Stromal cell of bone marrow (primary cell): Measurements from ENCODE around the gene ADSS1.

ENCODE experiments used
- DNase-seq: peaks from one replicate; pipeline ENCODE4 v3.0.0-alpha.2; 2012; ENCODE audit warnings: low read depth

Gene ADSS1

DNA sequence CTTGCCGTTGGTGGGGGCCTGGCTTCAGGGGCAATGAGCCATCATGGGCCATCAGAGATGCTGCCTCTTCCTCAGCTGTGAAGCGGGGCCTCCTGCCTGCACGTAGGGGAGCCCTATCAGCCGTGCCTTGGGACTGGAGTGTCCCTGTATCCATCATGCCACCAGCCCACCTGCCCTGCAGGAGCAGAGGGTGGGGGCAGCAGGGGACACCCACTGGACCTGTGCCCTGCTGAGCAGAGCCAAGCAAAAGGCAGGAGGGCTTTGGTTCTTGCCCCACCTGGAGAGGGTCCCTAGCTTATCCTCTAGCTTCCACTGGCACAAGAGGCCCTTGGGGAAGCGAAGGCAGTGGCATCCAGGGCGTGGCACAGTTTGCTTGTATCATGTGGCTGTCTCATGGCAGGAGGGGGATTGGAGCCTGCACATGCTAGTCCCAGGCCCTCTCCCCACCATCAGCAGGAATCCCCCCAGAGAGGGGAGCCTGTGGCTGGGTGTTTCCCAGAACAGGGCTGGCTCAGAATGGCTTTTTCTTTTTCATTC lies 10.1 kb downstream of the ADSS1 start:
- no peak for DNase-seq

DNA sequence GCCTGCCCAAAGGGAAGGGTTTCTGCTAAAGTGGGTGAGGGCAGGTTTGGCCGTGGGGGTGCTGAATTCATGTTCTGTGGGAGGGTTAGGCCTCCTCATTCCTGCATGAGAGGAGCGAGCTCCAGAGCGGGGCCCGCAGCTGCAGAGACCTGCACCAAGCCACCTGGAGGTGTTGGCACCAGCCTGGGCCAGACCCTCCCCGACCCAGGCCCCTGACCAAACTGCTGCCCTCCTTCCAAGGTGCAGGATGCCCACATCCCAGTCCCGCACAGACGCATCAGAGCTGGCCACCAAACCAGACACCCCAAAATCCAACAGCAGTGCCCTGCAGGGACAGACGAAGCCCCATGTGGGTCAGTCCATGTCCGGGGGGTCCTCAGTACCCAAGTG lies 10.6 kb downstream of the ADSS1 start:
- no peak for DNase-seq

DNA sequence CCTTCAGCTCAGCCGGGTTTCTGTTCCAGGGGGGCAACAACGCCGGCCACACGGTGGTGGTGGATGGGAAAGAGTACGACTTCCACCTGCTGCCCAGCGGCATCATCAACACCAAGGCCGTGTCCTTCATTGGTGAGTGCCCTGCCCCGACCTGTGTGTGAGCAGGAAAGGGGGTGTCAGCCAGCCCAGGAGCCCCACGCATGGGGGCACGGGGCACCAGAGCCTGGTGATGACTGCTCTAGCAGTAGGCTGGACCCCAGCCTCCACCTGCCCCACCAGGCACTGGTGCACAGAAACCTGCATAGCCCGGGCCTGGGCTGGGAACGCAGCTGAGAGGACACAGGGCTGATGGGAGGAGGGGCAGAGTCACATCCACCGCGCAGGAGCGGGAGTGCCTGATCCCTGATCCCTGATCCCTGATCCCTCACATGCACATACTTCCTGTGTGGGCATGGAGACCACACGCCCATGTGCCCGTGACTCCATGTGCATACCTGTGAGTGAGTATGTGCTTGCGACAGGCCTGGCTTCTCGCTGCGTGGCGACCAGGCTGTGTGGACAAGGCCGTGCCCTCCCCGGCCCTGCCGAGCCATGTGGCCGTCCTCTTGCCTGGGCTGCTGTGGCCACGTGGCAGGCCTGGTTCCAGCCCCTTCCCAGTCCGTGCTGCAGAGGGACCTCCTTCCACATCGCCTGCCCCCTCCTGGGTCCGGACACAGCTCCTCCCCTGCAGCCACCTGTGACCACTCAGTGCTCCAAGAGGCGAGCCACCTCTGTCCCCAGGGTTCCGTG lies 11.2 kb downstream of the ADSS1 start:
- no peak for DNase-seq

DNA sequence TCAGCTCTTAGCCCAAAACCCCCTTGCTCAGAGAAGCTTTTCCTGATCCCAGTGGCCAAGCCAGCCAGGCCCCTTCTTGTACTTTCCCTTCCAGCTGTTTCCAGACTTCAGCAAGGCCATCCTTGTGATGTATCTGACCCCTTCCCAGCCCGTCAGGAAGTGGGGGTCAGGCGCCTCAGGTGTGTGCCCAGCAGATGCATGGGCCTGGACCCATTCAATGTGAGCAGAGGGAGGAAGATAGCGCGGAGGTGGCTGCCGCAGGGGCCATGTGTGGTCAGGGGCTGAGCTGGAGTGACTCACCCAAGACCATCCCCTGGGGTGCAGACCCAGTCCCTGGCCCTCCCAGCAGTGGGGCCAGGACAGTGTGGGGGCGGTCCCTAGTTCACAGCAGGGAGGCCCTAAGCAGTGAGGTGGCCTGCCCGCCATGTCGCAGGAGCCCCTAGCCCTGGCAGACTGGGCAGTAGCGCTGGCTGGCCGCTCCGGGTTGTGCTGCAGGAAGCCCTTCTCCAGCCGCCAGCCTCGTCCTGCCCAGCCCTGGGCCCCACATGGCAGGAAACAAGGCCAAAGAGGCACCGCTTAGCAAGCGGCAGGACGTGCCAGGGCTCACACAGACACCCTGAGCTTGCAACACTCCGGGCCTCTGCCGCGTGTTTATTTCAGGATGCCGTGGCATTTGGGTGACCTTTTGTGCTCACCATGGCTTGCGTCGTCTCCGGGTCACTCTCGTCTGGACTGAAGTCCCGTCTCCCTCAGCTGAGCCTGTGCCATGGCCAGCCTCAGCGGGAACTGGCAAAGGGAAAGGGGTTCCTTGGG lies 12.0 kb downstream of the ADSS1 start:
- DNase-seq = no peak

DNA sequence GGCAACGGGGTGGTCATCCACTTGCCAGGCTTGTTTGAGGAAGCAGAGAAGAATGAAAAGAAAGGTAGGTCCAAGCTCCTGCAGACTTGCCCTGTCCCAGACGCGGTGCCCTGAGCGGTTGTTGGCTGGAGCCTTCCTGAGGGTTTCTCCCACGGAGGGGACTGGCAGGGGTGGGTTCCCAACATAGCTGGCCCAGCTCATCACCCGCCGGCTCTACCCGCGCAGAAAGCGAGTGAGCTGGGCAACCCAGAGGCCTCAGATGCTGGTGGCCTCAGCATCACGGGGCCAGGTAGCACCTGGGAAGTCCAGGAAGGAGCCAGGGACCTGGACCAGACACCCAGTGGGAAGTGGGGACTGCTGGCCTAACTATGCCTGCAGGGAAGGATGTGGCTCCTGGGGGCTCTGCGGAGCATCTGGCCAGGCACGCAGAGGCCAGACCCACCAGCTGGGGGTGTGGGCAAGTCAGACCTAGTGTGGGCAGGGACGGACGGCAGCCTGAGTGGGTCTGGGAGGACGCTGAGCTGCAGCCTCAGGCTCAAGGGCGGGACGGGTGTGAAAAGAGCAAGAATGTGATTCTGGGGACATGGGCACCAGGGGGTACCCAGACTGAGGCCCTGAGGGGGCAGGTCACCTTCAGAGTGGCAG lies 14.5 kb downstream of the ADSS1 start:
- DNase-seq = no peak

DNA sequence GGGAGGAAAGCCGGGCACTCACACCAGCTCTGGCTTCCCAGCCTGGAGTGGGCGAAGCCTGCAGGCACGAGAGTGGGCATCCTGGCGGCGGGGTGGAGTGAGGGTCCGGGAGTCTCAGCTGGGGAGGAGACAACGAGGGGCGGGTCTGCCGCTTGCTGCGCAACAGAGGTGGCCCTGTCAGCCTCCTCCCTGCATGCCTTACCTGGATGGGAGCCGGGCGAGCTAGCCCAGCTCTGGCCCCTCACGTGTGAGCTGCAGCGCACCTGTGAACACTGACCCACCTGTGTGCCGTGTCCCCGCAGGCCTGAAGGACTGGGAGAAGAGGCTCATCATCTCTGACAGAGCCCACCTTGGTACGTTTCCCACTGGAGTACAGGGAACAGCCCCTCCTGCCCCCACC lies 15.0 kb downstream of the ADSS1 start:
- no peak for DNase-seq

DNA sequence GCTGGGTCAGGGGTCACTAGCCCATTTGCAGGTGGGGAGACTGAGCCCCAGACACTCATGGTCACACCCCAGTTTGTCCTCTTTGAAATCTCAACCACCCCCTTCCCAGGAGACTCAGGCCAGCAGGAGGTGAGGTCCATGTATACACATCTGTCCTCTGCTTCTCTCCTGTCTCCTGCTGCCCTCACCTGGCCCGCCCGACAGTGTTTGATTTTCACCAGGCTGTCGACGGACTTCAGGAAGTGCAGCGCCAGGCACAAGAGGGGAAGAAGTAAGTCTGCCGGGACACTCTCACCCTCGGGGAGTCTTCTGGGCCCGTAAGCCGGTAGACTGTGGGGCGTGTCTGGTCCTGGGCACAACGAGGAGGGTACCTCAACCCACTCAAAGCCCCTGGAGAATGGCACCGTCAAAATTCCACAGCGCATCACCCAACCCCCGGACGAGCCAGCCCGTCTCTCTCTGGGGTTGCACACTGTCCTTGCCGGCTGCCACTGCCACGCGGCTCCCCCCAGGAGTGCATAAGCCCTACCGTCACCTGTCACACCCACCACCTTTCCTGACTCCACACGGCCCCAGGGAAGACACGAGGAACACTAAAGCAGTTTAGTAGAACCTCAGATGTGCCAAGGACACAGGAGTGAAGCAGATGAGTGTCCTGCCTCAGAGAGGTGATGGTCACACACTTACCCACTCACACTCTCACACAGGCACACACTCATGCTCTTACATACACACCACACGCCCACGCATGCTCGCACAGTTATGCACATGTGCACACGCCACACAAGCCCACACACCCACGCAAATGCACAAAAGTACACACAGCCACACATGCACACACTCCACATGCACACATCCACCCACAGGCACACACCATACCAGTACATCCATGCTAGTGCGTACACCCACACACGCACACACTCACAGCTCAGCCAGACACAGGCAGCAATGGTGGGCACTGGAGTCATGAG lies 15.8 kb downstream of the ADSS1 start:
- no peak for DNase-seq

DNA sequence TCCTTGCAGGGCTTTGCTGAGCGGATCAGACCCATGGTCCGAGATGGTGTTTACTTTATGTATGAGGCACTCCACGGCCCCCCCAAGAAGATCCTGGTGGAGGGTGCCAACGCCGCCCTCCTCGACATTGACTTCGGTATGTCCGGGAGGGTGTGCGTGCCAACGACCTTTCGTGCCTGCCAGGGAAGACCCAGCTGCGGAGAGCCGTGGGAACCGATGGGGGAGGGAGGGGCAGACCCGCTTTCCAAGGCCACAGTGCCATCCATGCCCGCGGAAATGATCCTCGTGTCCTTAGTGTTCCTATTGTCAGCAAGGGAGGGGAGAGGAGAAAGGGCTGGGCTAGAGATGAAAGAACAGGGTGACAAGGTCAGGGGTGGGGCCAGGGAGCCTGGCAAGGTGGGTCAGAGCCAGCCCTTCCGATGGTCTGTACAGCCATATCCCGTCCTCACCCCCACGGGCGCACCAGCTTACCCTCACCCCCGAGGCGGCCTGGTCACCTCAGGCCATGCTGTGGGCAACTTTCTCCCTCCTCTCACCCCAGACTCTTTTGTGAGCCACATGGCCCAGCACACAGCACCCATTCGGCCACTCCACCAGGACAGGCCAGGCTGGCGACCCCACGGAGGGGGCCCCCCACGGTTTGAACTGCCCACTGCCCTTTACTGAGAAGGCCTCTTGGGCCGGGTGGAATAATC lies 17.2 kb downstream of the ADSS1 start:
- DNase-seq = no peak

DNA sequence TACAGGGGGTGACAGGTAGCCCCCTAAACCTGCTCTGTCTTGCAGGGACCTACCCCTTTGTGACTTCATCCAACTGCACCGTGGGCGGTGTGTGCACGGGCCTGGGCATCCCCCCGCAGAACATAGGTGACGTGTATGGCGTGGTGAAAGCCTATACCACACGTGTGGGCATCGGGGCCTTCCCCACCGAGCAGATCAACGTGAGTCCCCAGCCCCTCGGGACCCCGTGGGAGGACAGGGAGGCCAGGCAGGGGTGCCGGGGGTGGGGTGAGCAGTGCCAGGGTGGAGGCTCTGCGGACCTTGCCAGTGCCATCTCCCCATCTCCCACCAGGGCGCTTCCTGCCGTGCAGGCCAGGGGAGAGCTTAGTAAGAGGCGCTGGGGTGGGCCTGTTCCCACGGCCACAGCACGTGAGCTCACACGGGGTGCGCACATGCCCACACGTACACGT lies 17.8 kb downstream of the ADSS1 start:
- DNase-seq = no peak

DNA sequence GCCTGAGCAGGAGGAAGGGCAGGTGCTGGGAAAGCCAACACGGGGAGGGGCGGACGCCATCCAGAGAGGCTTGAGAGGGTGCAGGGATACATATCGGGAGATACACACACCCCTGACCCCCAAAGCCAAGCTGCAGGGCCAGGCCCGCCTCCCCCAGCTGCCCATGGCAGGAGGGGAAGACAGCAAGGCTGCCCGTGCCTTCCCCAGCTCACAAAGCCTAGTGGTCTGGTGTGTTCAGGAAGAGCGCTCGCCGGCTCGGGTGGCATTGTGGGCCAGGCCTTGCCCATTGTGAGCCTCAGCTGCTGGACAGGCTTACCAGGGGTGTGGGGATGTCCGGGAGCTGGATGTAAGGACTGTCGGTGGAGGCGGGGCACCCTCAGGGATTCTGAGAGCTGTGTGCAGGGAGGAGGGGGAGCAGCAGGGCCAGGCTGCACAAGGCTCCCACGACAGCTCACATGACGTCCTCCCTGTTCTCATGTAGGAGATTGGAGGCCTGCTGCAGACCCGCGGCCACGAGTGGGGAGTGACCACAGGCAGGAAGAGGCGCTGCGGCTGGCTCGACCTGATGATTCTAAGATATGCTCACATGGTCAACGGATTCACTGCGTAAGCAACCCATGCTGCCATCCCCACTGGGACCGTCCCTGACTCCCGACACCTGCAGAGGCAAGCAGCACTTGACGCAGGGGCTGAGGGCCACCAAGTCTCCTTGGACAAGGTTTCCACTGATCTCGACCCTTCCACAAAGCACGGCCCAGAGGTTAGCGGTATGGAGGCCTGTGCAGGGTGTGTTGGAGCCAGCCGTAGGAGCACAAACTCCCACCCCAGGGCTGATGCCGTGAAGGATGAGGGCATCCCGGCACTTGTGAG lies 18.8 kb downstream of the ADSS1 start:
- no peak for DNase-seq

DNA sequence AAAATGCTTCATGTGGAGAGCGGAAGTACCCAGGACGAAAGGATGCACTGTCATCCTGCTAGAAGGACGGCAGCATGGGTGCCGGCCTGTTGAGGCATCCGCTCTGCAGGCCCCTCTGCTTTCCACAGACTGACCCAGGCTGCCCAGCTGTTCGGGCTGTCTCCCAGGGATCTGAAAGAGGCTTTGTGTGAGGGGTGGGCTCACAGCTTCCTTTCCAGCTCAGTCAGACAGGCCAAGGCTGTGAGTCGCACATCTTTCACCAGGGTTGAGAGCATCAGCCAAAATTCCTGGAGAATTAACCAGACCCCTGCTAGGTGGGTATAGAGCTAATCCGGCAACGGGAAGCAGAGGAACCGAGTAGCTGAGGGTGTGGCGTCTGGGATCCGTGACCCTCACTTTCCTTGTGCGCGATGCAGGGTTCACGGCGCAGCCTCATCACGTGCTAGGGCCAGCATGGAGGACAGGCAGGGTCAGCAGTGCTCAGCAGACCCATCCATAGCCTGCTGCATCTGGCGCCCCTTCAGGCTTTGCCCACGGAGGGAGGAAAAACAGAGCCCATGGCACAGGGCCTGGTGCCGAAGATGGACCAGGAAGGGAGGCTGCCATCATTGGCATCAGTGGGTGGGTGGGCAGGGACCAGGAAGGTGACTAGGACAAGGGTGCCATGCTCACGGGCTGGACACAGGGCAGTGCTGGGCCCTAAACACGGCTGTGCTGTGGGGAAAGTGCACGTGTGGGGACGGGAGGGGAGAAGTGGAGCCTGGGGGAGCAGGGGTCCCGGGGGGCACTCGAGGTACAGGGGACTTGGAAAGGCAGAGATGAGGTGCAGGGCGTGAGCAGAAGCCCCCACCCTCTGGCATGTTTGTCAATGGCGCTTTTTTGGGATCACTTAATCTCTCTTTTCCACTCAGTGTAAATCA lies 19.7 kb downstream of the ADSS1 start:
- DNase-seq = no peak

DNA sequence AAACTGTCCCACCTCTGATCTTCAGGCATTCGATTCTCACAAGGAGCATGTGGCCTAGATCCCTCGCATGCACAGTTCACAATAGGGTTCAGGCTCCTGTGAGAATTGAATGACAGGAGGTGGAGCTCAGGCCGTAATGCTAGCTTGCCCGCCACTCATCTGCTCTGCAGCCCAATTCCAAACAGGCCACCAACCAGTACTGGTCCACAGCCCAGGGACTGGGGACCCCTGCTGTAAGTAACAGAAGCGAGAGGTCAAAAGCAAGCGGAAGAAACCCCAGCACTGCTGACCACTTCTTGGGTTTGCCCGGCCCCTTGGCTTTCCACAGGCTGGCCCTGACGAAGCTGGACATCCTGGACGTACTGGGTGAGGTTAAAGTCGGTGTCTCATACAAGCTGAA lies 20.5 kb downstream of the ADSS1 start:
- DNase-seq = no peak

DNA sequence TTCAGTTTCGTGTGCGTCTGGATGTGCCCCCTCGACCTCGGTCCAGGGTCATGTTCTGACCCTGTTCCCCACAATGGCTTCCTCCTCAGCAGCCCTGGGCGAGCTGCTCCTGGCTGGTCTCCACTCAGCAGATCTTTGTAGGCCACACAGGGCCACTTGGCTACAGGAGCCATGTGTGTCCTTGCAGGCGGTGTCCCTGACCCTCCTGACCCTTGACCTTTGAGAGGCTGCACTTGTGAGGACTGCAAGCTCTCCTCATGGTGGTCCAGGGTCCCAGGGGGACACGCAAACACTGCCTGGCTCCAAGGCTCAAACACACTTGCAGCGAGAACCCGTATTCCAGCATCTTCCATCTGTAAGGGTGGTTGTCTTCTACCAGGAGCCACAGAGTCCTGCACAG lies 21.4 kb downstream of the ADSS1 start:
- no peak for DNase-seq

DNA sequence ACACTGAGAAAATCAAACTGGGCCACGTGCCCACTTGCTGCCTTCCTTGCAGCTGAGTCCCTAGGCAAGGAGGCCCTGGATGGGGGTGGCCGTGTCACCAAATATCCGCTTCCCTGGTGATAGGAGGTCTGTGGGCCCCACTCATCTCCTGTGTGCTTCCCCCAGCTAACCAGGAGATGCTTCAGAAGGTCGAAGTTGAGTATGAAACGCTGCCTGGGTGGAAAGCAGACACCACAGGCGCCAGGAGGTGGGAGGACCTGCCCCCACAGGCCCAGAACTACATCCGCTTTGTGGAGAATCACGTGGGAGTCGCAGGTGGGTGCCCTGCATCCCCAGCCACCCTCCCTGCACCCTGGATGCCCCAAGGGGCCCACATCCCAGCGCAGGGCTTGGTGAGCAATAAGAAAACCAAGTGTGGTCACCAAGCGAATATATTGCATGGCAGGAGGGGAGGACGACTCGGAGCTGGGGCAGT lies 22.1 kb downstream of the ADSS1 start:
- DNase-seq = no peak

DNA sequence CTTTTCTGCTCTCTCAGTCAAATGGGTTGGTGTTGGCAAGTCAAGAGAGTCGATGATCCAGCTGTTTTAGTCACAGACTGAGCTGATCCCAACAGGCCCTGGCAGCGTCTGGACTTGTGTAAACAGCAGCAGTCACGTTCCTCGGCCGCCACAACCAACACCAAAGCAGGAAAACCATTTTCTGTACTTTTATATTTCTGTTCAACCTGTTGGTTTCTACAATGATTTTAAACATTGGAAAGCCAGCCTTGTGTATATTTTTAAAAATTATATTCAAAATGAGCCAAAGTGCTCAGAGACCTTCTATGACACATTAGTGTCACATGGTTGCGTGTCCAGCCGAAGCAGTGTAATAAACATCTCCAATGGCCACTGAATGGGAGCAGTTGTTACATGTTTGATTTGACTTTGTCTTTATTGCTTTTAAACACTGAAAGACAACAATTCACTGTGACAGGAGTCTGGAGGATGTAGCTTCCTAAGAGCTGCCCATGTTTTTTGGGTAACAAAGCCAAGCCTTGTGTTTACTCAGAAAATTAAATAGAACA lies 23.0 kb downstream of the ADSS1 start:
- DNase-seq = peak; percentile 43

DNA sequence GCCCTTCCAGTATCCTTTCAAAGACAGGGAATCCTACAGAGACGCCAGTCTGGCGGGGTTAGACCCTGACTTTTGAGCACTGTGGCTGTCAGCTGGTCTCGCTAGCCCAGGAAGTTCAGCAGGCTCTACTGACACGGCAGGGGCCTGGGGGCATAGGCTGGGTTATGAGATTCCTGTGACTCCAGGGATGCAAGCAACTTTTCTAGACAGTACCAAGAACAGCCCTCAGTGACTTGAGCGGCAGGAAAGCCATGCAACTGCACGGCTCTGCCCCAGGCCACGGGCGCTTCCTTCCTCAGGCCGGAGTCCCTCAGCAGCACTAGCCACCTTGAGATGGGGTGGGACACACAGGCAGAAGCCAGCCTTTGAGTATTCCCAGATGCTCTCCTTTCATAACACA lies 23.8 kb downstream of the ADSS1 start:
- no peak for DNase-seq

DNA sequence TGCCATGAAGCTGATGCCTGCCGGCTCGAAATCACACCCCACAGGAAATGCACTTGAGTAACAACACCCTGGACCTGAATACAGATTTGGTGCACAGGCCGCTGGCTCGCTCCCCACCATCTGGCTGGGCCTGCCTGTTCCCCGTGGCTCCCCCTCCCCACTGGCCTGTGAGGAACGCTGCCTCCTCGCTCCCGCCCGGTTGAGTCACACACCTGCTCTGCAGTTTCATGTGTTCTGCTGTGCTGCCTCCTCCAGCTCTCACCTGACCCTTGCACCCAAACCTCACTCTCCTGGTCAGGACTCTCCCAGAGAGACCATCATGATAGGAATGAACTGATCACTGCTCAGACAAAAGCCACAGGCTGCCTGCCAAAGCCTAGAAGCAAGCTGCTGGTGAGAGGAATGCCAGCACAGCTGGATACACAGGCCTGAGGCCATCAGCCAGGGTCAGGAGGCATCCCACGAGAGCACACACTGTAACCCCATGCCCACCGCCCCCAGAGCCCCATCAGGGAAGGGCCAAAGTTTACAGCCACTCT lies 25.2 kb downstream of the ADSS1 start:
- peak; percentile 49 for DNase-seq
